GM18861 (cell line): ENCODE results near the gene CDKAL1.
"Not testable (repeated sequence)": the region's sequence is repeated elsewhere in the genome, so short reads cannot be mapped to it uniquely, and the experiment has no call there.

Source experiments
- ATAC-seq: cut with Tn5 transposase; IDR thresholded peaks from one replicate; pipeline ENCODE4 v1.9.1; 2021; ENCODE audit not compliant: unreplicated experiment

The CDKAL1 gene

GRCh38 chr6:20534295-20535262 is at the start of gene CDKAL1:
Gene CDKAL1 (plus strand): TSS chr6:20534457. CDS start chr6:20546351, 11,894 bp downstream.
- ATAC-seq, result peak; percentile 77

- ATAC-seq, result no peak
These were observed 47.6 kb upstream of the CDKAL1 start for GRCh38 chr6:20486641-20487040.

GRCh38 chr6:20487669-20488375 is 46.4 kb upstream of the CDKAL1 start:
- ATAC-seq, result no peak

- no peak for ATAC-seq
These were observed 43.7 kb upstream of the CDKAL1 start for GRCh38 chr6:20490591-20490990.

GRCh38 chr6:20492099-20492498 is 42.2 kb upstream of the CDKAL1 start:
- no peak for ATAC-seq

- ATAC-seq, result no peak
These were observed 36.8 kb upstream of the CDKAL1 start for GRCh38 chr6:20497216-20498040.

GRCh38 chr6:20498041-20498385 is 36.2 kb upstream of the CDKAL1 start:
- ATAC-seq, result no peak

GRCh38 chr6:20509212-20509611 is 25.0 kb upstream of the CDKAL1 start:
- no peak for ATAC-seq

GRCh38 chr6:20511852-20512251 is 22.4 kb upstream of the CDKAL1 start:
- ATAC-seq, result no peak

- not testable (repeated sequence) for ATAC-seq
These were observed 9.0 kb upstream of the CDKAL1 start for GRCh38 chr6:20525208-20525607.

- ATAC-seq, result peak; percentile 63
These were observed 5.2 kb upstream of the CDKAL1 start for GRCh38 chr6:20529086-20529448.

GRCh38 chr6:20532881-20533280 is 1.4 kb upstream of the CDKAL1 start:
- ATAC-seq, result no peak

GRCh38 chr6:20533746-20534294 is 437 bp upstream of the CDKAL1 start:
- no peak for ATAC-seq

GRCh38 chr6:20538131-20538662 is 3.9 kb downstream of the CDKAL1 start:
- ATAC-seq, result no peak

- ATAC-seq, result no peak
These were observed 4.7 kb downstream of the CDKAL1 start for GRCh38 chr6:20538907-20539306.

GRCh38 chr6:20539387-20539786 is 5.1 kb downstream of the CDKAL1 start:
- ATAC-seq, result no peak

GRCh38 chr6:20540683-20541082 is 6.4 kb downstream of the CDKAL1 start:
- ATAC-seq, result no peak

- no peak for ATAC-seq
These were observed 7.1 kb downstream of the CDKAL1 start for GRCh38 chr6:20541382-20541781.

GRCh38 chr6:20542927-20543602 is 8.8 kb downstream of the CDKAL1 start:
- peak; percentile 96 for ATAC-seq

GRCh38 chr6:20548264-20548663 is 14.0 kb downstream of the CDKAL1 start:
- ATAC-seq, result no peak
